Glutamatergic neuron (in vitro differentiated cells): ENCODE measurements around the gene NEB. TPM values are rescaled to one million over a fixed set of nuclear protein-coding genes. Genes with fewer than 3 reads are reported as not detected.
A peak's percentile ranks its signal among the peaks of the same experiment; 100 is the strongest.
"Not testable (repeated sequence)": the region's sequence is repeated elsewhere in the genome, so short reads cannot be mapped to it uniquely, and the experiment has no call there.

Source experiments
- DNase-seq: peaks from one replicate; pipeline ENCODE4 v3.0.0; 2022
- H3K27ac Mint-ChIP-seq: one replicate; pipeline ENCODE4 v1.8.0; 2020; ENCODE audit warnings: mild to moderate bottlenecking, mixed read lengths, inconsistent platforms; ENCODE audit not compliant: unreplicated experiment
- H3K27me3 Mint-ChIP-seq: one replicate; pipeline ENCODE4 v1.8.0; 2020; ENCODE audit warnings: mild to moderate bottlenecking, moderate library complexity, mixed read lengths, inconsistent platforms; ENCODE audit not compliant: unreplicated experiment
- H3K36me3 Mint-ChIP-seq: one replicate; pipeline ENCODE4 v1.8.0; 2020; ENCODE audit warnings: mild to moderate bottlenecking, mixed read lengths, inconsistent platforms; ENCODE audit not compliant: unreplicated experiment
- H3K4me1 Mint-ChIP-seq: one replicate; pipeline ENCODE4 v1.8.0; 2020; ENCODE audit warnings: mild to moderate bottlenecking, low read depth, mixed read lengths, inconsistent platforms; ENCODE audit not compliant: unreplicated experiment
- H3K4me3 Mint-ChIP-seq: one replicate; pipeline ENCODE4 v1.8.0; 2020; ENCODE audit warnings: mild to moderate bottlenecking, mixed read lengths, inconsistent platforms; ENCODE audit not compliant: unreplicated experiment
- H3K9me3 Mint-ChIP-seq: one replicate; pipeline ENCODE4 v1.8.0; 2020; ENCODE audit warnings: mild to moderate bottlenecking, moderate library complexity, mixed read lengths, inconsistent platforms; ENCODE audit not compliant: unreplicated experiment
- CTCF ChIP-seq: fragments of 200-600 bp; sonication (generic); IDR thresholded peaks from one replicate; pipeline ENCODE4 v1.5.0; 2021; ENCODE audit not compliant: partially characterized antibody, unreplicated experiment
- total RNA-seq: library from RNA; stranded (reverse); fragmentation: NEBNext Ultra II Directional; extraction: Animal tissue kit (Norgen Biotek cat#: 25700); gene quantifications from one replicate; pipeline ENCODE4 v1.2.1, GENCODE V29; 2021; ENCODE audit not compliant: unreplicated experiment

NEB gene
- total RNA-seq, 1 donor from 2014 or later: 0.59 TPM

DNA sequence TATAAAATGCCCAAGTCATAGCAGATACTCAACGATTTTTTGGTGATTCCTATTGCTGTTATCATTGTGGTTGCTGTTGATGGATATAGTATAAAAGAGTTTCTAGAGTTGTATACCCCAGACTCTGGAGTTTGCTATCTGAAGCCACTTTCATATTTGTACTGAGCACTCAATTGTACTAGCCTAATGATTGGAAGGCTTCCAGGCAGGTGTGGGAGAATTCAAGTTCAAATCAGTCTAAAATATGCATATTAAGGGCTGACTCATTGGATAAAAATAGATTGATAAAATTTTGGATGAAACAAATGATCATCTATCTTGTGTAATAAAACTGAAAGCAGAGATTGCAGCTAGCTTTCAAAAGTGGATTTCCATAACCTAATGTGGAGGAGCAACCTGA is 122.9 kb downstream of the NEB start:
- no peak for DNase-seq
- no peaks in the 10 kb centered on the region for H3K4me1 Mint-ChIP-seq
- H3K27me3 Mint-ChIP-seq: peaks cover 1% of the 10 kb centered on the region
- H3K9me3 Mint-ChIP-seq: no peaks in the 10 kb centered on the region
- H3K27ac Mint-ChIP-seq: no peak overlapping the region
- no peak for TF ChIP-seq CTCF
- H3K4me3 Mint-ChIP-seq: no peak overlapping the region
- H3K36me3 Mint-ChIP-seq: no peaks in the 10 kb centered on the region

DNA sequence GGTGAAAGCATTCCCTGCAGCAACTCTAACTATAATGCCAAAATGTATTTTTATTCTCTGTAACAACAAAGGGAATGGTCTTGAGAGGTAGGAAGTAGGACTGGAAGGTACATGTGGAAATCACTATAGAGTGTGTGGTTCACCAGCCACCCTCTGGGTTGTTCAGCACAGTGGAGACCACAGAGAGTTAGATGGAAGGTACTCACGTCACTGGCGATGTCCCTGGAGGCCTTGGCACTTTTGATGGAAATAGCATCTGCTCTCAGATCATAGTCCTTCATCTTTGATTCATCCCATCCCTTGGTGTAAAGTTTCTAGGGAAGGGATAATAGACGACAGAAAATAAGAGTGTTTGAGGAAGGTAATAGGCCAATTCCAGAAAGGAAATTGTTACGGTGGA is 124.0 kb downstream of the NEB start:
- TF ChIP-seq CTCF: no peak
- Mint-ChIP-seq H3K9me3 (no peaks in the 10 kb centered on the region), H3K27me3 (peaks cover 1% of the 10 kb centered on the region), H3K4me3 (no peak overlapping the region), H3K36me3 (no peaks in the 10 kb centered on the region), H3K27ac (no peak overlapping the region), H3K4me1 (no peaks in the 10 kb centered on the region)
- no peak for DNase-seq

DNA sequence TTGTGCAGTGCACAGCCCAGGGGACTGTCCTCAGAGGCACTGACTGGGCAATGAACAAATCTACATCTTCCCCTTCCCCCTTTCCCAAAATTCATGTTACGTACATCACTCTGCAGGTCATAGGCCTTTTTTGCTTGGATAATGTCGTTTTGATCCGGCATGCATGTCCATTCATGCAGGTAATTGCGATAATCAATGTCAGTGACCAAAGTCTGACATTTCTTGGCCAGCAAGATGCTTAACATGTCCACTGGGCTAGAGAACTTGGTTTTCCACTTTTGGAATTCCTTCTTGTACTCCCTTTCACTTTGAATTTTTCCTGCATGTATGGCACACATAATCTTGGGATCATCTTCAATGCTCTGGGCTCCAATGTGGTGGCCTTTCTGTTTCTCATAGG is 124.6 kb downstream of the NEB start:
- Mint-ChIP-seq H3K4me3 (no peak overlapping the region), H3K9me3 (no peaks in the 10 kb centered on the region), H3K4me1 (no peaks in the 10 kb centered on the region), H3K27ac (no peak overlapping the region), H3K36me3 (no peaks in the 10 kb centered on the region), H3K27me3 (peaks cover 1% of the 10 kb centered on the region)
- TF ChIP-seq CTCF: no peak
- DNase-seq: no peak

- H3K4me3 Mint-ChIP-seq, H3K9me3 Mint-ChIP-seq: not testable (repeated sequence)
Observed at GRCh38 chr2:151607459-151608424, 126.5 kb downstream of the NEB start.

DNA sequence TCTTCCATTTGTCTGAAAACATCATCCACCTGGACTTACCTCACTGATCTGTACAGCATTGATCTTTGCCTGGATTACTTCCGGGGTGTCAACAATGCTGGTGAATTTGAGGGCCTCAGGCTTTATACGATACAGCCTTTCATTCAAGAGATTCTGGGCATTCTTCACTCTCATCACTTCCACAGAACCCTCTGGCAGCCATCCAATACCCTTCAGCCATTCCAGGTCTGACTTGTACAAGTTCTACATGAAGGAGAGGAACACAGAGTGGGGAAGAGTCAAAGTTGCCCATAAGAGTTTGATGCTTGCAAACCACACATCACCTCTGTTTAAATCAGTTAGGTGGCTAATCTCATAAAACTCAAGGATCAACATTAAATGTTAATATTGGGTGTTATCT is 130.7 kb downstream of the NEB start:
- not testable (repeated sequence) for H3K27me3 Mint-ChIP-seq, H3K4me1 Mint-ChIP-seq, H3K4me3 Mint-ChIP-seq, H3K9me3 Mint-ChIP-seq, H3K36me3 Mint-ChIP-seq, DNase-seq, H3K27ac Mint-ChIP-seq

More at GRCh38 chr2:151607459-151608424, 126.5 kb downstream of the NEB start:
- H3K4me1 Mint-ChIP-seq, H3K27ac Mint-ChIP-seq, H3K36me3 Mint-ChIP-seq, H3K27me3 Mint-ChIP-seq, DNase-seq: not testable (repeated sequence)

DNA sequence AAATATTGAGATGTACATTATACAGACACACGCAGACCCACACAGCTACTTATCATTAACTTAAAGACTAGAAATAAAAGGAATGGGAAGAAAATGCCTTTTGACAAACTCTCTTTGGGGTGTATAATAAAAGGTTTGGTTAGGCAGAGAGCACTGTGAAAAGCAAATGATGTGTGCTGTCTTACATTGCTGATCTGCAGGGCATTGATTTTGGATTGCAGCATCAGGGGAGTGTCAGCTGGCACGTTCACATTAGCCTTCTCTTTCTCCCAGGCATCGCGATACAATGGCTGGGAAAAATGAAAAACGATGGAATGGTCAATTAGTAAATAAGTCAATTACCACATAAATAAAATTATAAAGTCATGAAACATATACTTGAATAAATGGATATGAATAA is 131.9 kb downstream of the NEB start:
- H3K27ac Mint-ChIP-seq, DNase-seq, H3K4me3 Mint-ChIP-seq, H3K4me1 Mint-ChIP-seq, H3K9me3 Mint-ChIP-seq, H3K27me3 Mint-ChIP-seq, H3K36me3 Mint-ChIP-seq: not testable (repeated sequence)

DNA sequence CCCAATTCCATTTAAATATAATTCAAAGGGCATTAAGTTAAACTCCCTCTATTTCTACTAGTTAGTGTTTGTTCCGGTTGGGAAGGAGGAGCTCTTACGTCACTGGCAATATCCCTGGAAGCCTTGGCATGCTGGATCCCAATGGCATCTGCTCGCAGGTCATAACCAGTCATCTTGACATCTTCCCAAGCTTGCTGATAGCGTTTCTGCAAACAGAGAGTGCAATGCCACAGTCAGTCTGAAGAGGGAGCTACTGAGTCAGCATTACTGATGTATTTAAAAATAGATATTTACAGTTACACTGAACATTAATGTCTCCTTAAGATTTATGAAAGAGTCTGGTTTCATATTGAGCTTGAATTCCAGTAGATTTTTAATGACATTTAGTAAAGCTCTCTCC is 132.5 kb downstream of the NEB start:
- not testable (repeated sequence) for H3K27ac Mint-ChIP-seq, H3K4me1 Mint-ChIP-seq, DNase-seq, H3K36me3 Mint-ChIP-seq, H3K9me3 Mint-ChIP-seq, H3K27me3 Mint-ChIP-seq, H3K4me3 Mint-ChIP-seq

DNA sequence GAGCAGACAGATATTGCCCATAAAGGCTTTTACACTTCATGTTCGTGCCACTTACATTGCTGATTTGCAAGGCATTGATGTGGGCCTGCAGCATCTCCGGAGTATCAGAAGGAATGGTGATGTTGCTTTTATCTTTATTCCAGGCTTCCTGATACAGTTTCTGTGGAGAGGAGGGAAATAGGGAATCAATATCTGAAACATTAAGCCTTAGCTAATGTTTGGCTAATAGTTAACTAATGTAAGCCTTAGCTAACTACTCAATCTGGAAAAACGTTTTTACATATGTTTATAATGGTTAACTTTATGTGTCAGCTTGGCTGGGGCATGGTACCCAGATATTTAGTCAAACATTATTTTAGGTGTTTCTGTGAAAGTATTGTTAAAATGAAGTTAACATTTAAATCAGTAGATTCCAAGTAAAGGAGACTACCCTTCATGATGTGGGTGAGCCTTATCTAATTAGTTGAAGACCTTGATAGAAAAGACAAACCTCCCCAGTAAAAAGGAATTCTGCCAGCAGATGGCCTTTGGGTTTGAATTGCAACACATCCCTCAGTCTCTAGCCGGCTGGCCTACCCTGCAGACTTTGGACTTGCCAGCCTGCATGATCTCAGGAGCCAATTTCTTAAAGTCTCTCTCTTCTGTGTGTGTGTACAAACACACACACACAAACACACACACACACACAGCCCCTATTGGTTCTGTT is 137.2 kb downstream of the NEB start:
- not testable (repeated sequence) for H3K36me3 Mint-ChIP-seq, H3K27ac Mint-ChIP-seq, H3K27me3 Mint-ChIP-seq, DNase-seq, H3K9me3 Mint-ChIP-seq, H3K4me1 Mint-ChIP-seq, H3K4me3 Mint-ChIP-seq

- DNase-seq: peak; percentile 26
- not testable (repeated sequence) for H3K9me3 Mint-ChIP-seq, H3K36me3 Mint-ChIP-seq, H3K4me1 Mint-ChIP-seq, H3K4me3 Mint-ChIP-seq, H3K27me3 Mint-ChIP-seq
- H3K27ac Mint-ChIP-seq: peak overlapping the region; percentile 15
Observed at GRCh38 chr2:151591908-151592255, 142.4 kb downstream of the NEB start.
